GM21381 (cell line): ENCODE data around the gene SLC29A1.

ENCODE experiments used
- ATAC-seq: cut with Tn5 transposase; IDR thresholded peaks from one replicate; pipeline ENCODE4 v1.9.1; 2021; ENCODE audit warnings: mild to moderate bottlenecking, moderate library complexity; ENCODE audit not compliant: unreplicated experiment

The SLC29A1 gene

GRCh38 chr6:44234101-44235025 is 11.0 kb downstream of the SLC29A1 start:
- ATAC-seq = no peak

- ATAC-seq = no peak
Measured at GRCh38 chr6:44235269-44235668, 11.9 kb downstream of the SLC29A1 start.

- ATAC-seq = no peak
Measured at GRCh38 chr6:44235891-44236516, 12.6 kb downstream of the SLC29A1 start.

- ATAC-seq = peak; percentile 56
Measured at GRCh38 chr6:44237021-44237812, 13.8 kb downstream of the SLC29A1 start.

GRCh38 chr6:44237813-44238433 is 14.5 kb downstream of the SLC29A1 start:
- peak; percentile 90 for ATAC-seq

GRCh38 chr6:44238687-44239350 is 15.4 kb downstream of the SLC29A1 start:
- no peak for ATAC-seq

GRCh38 chr6:44243345-44243744 is 19.9 kb downstream of the SLC29A1 start:
- no peak for ATAC-seq

GRCh38 chr6:44245391-44245911 is 22.1 kb downstream of the SLC29A1 start:
- ATAC-seq = no peak

- ATAC-seq = peak; percentile 53
Measured at GRCh38 chr6:44245912-44246662, 22.7 kb downstream of the SLC29A1 start.

- peak; percentile 60 for ATAC-seq
Measured at GRCh38 chr6:44246663-44247337, 23.4 kb downstream of the SLC29A1 start, which contains the start of gene HSP90AB1. Gene HSP90AB1, plus strand, starts transcription at chr6:44247101. Its CDS starts 1,529 bp downstream, at chr6:44248630.

- peak; percentile 27 for ATAC-seq
Measured at GRCh38 chr6:44247338-44248302, 24.2 kb downstream of the SLC29A1 start.

GRCh38 chr6:44248579-44248978 is 25.2 kb downstream of the SLC29A1 start:
- no peak for ATAC-seq

GRCh38 chr6:44249082-44249748 is 25.8 kb downstream of the SLC29A1 start:
- no peak for ATAC-seq

- ATAC-seq = no peak
Measured at GRCh38 chr6:44250067-44250717, 26.8 kb downstream of the SLC29A1 start.

GRCh38 chr6:44250718-44251123 is 27.3 kb downstream of the SLC29A1 start:
- ATAC-seq = no peak
